ENCODE data around the gene ZBTB44.
"Not testable (repeated sequence)": the region's sequence is repeated elsewhere in the genome, so short reads cannot be mapped to it uniquely, and the experiment has no call there.

Gene ZBTB44

GRCh38 chr11:130204703-130205095 is 110.0 kb downstream of the ZBTB44 start:
- ATAC-seq (no peak), DNase-seq (no peak)
- no peaks in the 10 kb centered on the region for H3K4me1 Mint-ChIP-seq
- no peaks in the 10 kb centered on the region for H3K27me3 Mint-ChIP-seq
- no peak overlapping the region for H3K27ac Mint-ChIP-seq
- H3K4me3 Mint-ChIP-seq, result no peak overlapping the region
- no peaks in the 10 kb centered on the region for H3K9me3 Mint-ChIP-seq

- Mint-ChIP-seq H3K4me3 (no peak overlapping the region), H3K9me3 (no peaks in the 10 kb centered on the region)
- ATAC-seq, result no peak
These were observed 110.7 kb downstream of the ZBTB44 start for GRCh38 chr11:130203766-130204702.

DNA sequence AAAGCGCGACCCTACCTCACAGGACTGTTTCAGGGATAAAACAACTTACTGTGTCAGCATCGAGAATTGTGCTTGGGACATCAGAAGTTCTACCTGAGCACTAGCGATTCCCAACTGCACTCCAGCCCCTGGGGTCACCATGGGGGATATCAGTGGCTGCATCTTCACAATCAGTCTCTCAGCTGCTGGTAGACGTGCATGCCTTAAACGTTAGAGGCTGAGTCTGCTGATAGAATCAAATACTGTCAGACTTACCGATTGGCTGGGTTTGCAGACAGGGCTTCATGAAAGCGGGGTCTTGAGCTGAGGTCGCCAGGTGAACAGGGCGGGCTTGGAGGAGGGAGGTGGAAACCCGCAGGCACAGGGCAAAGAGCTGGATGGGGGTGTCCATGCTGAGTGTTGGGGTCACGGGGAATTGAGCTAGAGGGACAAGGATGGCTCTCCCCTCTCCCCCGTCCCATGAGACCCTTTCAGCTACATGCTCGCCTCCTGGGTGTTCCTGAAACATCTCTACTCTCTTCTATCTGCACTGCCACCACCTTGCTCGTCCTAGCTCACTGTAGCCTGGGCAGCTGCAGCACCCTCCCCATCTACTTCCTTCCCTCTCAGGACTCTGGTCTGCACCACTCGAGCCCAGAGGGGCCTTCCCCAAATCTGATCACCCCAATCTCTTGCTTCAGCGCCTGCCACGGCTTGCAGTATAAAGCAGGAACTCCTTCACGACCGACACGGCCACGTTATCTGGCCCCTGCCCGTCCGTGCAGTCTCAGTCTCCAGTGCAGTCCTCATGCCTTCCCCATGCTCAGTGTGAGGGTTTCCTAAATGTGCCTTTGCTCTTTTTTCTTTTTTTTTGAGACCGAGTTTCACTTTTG is 111.7 kb downstream of the ZBTB44 start:
- no peaks in the 10 kb centered on the region for H3K27me3 Mint-ChIP-seq
- DNase-seq (no peak), ATAC-seq (peak; percentile 24)
- no peaks in the 10 kb centered on the region for H3K9me3 Mint-ChIP-seq
- no peak overlapping the region for H3K27ac Mint-ChIP-seq
- no peak overlapping the region for H3K4me3 Mint-ChIP-seq
- H3K4me1 Mint-ChIP-seq, result no peaks in the 10 kb centered on the region

More at GRCh38 chr11:130203766-130204702, 110.7 kb downstream of the ZBTB44 start:
- H3K27me3 Mint-ChIP-seq, result no peaks in the 10 kb centered on the region
- DNase-seq, result no peak
- H3K27ac Mint-ChIP-seq, result no peak overlapping the region
- H3K4me1 Mint-ChIP-seq, result no peaks in the 10 kb centered on the region

GRCh38 chr11:130202009-130202817 is 112.5 kb downstream of the ZBTB44 start:
- ATAC-seq, result no peak
- no peaks in the 10 kb centered on the region for H3K27me3 Mint-ChIP-seq
- DNase-seq, result no peak
- no peaks in the 10 kb centered on the region for H3K9me3 Mint-ChIP-seq
- no peak overlapping the region for H3K27ac Mint-ChIP-seq
- no peaks in the 10 kb centered on the region for H3K4me1 Mint-ChIP-seq
- H3K4me3 Mint-ChIP-seq, result no peak overlapping the region

DNA sequence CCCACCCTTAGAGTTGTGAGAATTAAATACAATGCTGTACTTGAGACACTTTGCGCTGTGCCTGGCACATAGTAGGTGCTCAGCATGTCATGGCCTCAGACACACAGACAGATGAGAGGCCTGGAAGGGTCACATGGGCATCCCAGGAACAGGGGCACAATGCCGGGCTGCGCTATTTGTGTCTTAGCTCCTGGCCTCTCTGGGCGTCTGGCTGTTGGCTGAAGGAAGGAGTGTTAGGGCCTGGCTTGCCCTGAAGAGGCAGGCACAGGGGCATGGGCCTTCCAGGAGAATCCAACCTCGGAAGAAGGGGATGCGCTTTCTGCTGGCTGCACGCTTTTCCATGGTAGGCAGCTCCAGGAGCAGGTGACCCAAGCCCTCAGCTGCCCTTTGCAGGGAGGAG is 113.7 kb downstream of the ZBTB44 start:
- Mint-ChIP-seq H3K27ac (no peak overlapping the region), H3K4me1 (no peaks in the 10 kb centered on the region), H3K27me3 (no peaks in the 10 kb centered on the region), H3K9me3 (no peaks in the 10 kb centered on the region), H3K4me3 (no peak overlapping the region)
- no peak for DNase-seq
- no peak for ATAC-seq

- Mint-ChIP-seq H3K4me3 (no peak overlapping the region), H3K9me3 (no peaks in the 10 kb centered on the region), H3K4me1 (no peaks in the 10 kb centered on the region), H3K27ac (no peak overlapping the region), H3K27me3 (no peaks in the 10 kb centered on the region)
- ATAC-seq (no peak), DNase-seq (no peak)
These were observed 114.9 kb downstream of the ZBTB44 start for GRCh38 chr11:130199792-130200191.

DNA sequence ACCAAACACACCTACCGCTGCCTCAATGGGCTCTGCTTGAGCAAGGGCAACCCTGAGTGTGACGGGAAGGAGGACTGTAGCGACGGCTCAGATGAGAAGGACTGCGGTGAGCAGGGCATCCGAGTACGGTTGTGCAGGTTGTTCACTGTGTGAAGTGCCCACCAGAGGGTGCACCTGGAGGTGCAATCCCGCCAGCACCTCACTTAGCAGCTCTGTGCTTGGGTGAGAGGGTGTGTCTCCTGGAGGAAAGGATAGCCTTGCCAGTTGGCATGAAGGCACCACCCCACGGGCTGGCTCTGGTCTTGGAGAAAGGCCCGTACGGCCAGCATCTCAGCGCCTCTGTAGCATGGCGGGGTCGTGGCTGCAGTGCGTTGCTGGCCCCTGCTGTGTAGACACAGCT is 115.8 kb downstream of the ZBTB44 start:
- Mint-ChIP-seq H3K9me3 (no peaks in the 10 kb centered on the region), H3K27ac (no peak overlapping the region), H3K27me3 (no peaks in the 10 kb centered on the region), H3K4me1 (no peaks in the 10 kb centered on the region), H3K4me3 (no peak overlapping the region)
- ATAC-seq (no peak), DNase-seq (no peak)

DNA sequence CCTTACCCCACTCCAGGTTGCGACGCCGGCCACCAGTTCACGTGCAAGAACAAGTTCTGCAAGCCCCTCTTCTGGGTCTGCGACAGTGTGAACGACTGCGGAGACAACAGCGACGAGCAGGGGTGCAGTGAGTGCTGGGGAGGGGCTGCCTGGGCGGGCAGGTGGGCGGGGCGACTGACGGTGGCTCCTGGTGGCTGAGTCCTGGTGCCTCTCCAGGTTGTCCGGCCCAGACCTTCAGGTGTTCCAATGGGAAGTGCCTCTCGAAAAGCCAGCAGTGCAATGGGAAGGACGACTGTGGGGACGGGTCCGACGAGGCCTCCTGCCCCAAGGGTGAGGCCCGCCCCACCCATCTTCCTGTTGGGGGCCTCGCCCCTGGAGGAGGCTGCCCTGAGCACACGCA is 116.4 kb downstream of the ZBTB44 start:
- no peaks in the 10 kb centered on the region for H3K4me1 Mint-ChIP-seq
- no peak overlapping the region for H3K27ac Mint-ChIP-seq

DNA sequence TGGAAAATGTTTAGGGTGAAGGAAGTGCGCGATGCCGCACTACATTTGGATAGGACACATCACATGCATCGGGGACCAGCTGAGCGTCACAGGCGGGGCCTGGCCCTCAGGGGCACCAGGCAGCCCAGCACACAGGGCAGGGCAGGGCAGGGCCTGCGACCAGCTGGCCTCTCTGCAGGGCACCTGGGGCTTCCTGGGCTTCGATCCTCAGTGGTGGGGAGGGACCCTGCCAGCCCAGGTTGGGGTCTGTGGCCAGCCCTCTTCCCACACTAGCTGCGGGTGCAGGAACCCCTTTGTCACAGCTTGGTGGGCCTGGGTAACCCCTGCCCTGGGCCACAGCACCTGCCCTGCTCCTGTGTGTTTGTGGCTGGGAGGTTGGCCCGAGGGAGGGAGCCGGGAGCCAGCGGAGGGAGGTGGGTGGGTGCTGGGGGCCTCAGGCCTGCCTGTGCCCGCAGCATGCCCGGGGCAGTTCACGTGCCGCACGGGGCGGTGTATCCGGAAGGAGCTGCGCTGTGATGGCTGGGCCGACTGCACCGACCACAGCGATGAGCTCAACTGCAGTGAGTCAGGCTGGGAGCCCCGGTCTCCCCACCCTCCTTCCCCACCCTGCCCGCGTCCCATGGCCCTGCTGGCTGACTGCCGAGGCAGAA is 117.2 kb downstream of the ZBTB44 start:
- peak; percentile 21 for ATAC-seq
- Mint-ChIP-seq H3K27me3 (no peaks in the 10 kb centered on the region), H3K4me3 (no peak overlapping the region), H3K9me3 (no peaks in the 10 kb centered on the region), H3K4me1 (no peaks in the 10 kb centered on the region), H3K27ac (no peak overlapping the region)
- no peak for DNase-seq

More for the DNA sequence above, 116.4 kb downstream of the ZBTB44 start:
- no peak for DNase-seq
- Mint-ChIP-seq H3K27me3 (no peaks in the 10 kb centered on the region), H3K4me3 (no peak overlapping the region), H3K9me3 (no peaks in the 10 kb centered on the region)
- no peak for ATAC-seq

GRCh38 chr11:130194241-130195023 is 120.3 kb downstream of the ZBTB44 start:
- Mint-ChIP-seq H3K4me3 (no peak overlapping the region), H3K27me3 (no peaks in the 10 kb centered on the region), H3K27ac (no peak overlapping the region)

DNA sequence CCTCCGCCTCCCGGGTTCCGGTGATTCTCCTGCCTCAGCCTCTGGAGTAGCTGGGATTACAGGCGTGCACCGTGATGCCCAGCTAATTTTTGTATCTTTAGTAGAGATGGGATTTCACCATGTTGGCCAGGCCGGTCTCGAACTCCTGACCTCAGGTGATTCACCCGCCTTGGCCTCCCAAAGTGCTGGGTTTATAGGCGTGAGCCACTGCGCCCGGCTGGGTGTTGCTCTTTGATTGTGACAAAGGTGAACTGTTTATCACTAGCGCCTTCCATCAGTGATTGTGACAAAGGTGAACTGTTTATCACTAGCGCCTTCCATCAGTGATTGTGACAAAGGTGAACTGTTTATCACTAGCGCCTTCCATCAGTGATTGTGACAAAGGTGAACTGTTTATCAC is 121.2 kb downstream of the ZBTB44 start:
- not testable (repeated sequence) for DNase-seq, H3K27ac Mint-ChIP-seq, H3K4me1 Mint-ChIP-seq, H3K9me3 Mint-ChIP-seq, H3K27me3 Mint-ChIP-seq, ATAC-seq, H3K4me3 Mint-ChIP-seq

More at GRCh38 chr11:130194241-130195023, 120.3 kb downstream of the ZBTB44 start:
- Mint-ChIP-seq H3K4me1 (no peaks in the 10 kb centered on the region), H3K9me3 (no peaks in the 10 kb centered on the region)
- no peak for DNase-seq
- no peak for ATAC-seq

- Mint-ChIP-seq H3K27ac (no peak overlapping the region), H3K9me3 (no peaks in the 10 kb centered on the region), H3K4me3 (no peak overlapping the region)
These were observed 121.9 kb downstream of the ZBTB44 start for GRCh38 chr11:130192845-130193267.

GRCh38 chr11:130191896-130192295 is 122.8 kb downstream of the ZBTB44 start:
- no peak for ATAC-seq
- H3K27ac Mint-ChIP-seq, result no peak overlapping the region
- H3K4me1 Mint-ChIP-seq, result no peaks in the 10 kb centered on the region
- H3K4me3 Mint-ChIP-seq, result no peak overlapping the region
- no peaks in the 10 kb centered on the region for H3K27me3 Mint-ChIP-seq
- no peaks in the 10 kb centered on the region for H3K9me3 Mint-ChIP-seq
- no peak for DNase-seq

More at GRCh38 chr11:130192845-130193267, 121.9 kb downstream of the ZBTB44 start:
- ATAC-seq (no peak), DNase-seq (no peak)
- no peaks in the 10 kb centered on the region for H3K4me1 Mint-ChIP-seq
- H3K27me3 Mint-ChIP-seq, result no peaks in the 10 kb centered on the region

DNA sequence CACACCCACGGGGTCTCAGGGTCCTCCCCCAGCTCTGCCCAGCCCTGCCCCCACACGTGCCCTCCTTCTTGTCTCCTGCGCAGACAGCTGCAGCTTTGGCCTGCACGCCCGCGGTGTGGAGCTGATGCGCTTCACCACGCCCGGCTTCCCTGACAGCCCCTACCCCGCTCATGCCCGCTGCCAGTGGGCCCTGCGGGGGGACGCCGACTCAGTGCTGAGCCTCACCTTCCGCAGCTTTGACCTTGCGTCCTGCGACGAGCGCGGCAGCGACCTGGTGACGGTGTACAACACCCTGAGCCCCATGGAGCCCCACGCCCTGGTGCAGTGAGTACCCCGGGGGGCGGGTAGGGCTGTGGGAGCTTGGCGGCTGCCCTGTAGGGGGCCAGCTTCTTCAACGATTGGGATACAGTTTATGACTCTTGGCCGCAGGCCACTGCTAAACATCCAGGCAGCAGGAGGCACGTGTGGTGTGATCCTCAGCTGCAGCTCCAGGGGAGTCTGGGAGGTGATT is 124.3 kb downstream of the ZBTB44 start:
- Mint-ChIP-seq H3K9me3 (no peaks in the 10 kb centered on the region), H3K27ac (no peak overlapping the region), H3K27me3 (no peaks in the 10 kb centered on the region), H3K4me1 (no peaks in the 10 kb centered on the region), H3K4me3 (no peak overlapping the region)
- DNase-seq (no peak), ATAC-seq (peak; percentile 23)

Data from stimulated activated naive CD8-positive, alpha-beta T cell treated with anti-CD3 and anti-CD28 coated beads, Interleukin-15, amount 100 ng/mL, for 72 hours (primary cell).